ENCODE data around the gene SDCBP2.

DNA sequence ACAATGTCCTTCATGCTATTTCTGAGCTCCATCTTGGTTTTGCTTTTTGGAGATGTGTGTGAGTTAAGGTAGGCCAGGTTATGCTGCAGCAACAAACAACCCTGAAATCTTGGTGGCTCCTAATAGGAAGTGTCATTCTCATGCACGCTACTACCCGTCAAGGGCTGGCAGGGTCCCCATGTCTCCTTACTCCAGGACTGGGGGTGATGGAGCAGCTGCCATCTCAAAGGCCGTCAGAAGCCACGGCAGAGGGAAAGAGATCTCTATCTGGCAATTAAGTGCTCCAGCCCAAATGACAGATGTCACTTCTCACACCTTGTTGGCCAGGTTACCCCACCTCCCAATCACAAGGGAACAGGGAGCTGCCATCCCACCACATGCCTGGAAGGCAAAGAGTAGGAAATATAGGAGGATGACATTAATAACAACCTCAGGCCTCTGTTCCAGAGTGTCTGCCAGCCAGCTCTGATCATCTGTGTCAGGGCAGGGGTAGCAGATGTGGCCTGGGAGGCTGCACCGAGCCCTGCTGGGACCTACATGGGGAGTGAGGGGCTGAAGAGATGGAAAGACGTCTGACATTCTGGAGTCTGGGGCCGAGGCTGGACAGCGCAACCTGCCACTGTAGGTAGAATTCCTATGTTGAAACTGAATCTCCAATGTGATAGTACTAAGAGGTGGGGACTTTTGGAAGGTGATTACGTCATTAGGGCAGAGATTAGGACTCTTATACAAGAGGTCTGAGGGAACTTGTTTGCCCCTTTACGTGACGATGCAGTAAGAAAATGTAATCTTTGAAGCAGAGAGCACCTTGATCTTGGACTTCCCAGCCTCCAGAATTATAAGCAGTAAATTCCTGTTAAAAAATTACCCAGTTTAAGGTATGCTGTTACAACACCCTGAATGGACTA lies 4.8 kb upstream of the SDCBP2 start:
- TF ChIP-seq, protein P1, sequence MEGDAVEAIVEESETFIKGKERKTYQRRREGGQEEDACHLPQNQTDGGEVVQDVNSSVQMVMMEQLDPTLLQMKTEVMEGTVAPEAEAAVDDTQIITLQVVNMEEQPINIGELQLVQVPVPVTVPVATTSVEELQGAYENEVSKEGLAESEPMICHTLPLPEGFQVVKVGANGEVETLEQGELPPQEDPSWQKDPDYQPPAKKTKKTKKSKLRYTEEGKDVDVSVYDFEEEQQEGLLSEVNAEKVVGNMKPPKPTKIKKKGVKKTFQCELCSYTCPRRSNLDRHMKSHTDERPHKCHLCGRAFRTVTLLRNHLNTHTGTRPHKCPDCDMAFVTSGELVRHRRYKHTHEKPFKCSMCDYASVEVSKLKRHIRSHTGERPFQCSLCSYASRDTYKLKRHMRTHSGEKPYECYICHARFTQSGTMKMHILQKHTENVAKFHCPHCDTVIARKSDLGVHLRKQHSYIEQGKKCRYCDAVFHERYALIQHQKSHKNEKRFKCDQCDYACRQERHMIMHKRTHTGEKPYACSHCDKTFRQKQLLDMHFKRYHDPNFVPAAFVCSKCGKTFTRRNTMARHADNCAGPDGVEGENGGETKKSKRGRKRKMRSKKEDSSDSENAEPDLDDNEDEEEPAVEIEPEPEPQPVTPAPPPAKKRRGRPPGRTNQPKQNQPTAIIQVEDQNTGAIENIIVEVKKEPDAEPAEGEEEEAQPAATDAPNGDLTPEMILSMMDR (IDR thresholded peaks at IDR 0.05): no peak
- TF ChIP-seq POLR2A (IDR thresholded peaks at IDR 0.05): no peak
- no peak for TF ChIP-seq POLR2AphosphoS5 (IDR thresholded peaks at IDR 0.05)

All from prostate gland (tissue), 2 donors.